ENCODE results near the gene VSIG1. TPM values are rescaled to one million over a fixed set of nuclear protein-coding genes. Genes with fewer than 3 reads are reported as not detected.

Gene VSIG1
- total RNA-seq, 5 donors from 2014 or later (not counting 1 experiment from before 2014, with no cell fraction given) = 24.6 to 34.4 (median 32.7) TPM

DNA sequence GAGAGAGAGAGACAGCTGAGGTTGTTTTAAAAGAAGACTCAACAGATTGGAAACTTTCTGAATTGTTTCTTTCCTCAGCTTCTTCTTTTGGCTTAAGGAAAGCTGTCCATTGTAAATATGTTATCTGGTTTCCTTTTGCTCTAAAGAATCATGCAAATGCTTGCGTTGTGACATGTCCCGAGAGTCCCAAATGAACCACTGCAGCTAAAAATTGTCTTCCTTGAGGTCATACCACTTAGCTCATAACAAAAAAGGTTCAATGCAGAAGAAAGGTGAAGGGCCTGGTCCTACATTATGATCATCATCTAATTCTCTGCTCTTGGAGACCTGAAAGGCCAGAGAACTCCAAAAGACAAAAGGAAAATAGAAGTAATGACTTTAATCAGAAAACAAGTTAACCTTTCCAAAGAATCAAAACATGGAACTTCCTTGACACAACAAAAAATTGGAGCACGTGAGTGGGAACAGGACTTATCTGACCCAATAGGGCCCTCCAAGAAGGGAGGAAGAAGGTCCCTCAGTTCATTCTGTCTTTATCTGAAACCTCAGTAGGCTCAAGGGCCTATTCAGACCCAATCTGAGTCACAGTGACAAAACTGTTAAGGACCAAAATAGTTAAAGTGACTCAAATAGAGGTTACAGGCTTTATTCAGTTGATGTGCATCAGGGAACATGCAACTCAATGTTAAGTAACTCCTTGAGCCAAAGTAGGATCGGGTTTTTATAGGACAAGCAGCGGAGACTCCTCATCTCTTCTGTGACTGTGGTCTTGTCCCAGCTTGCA lies 14.7 kb upstream of the VSIG1 start:
- peaks cover 51 to 78% (median 71%) of the 10 kb centered on the region in 3 donors for H3K4me1 Mint-ChIP-seq
- POLR2A ChIA-PET = no interaction called here
- DNase-seq (no peak), ATAC-seq (replicated peaks in 1 of 4) (no peak)
- Histone ChIP-seq H3K4me1 (ENCODE audit: control insufficient read depth in 1 of 2, extremely low read depth in 1 of 2, insufficient read depth in 2 of 2, low read length in 2 of 2) (peaks cover 0 to 7% of the 10 kb centered on the region in 2 experiments), H3K36me3 (ENCODE audit: control insufficient read depth in 2 of 2, extremely low read depth in 1 of 2, insufficient read depth in 1 of 2, low read length in 1 of 2) (no peaks in the 10 kb centered on the region), H3K27me3 (replicated peaks in 1 of 2; ENCODE audit: control insufficient read depth in 2 of 2, extremely low read depth in 1 of 2, insufficient read depth in 2 of 2, low read length in 1 of 2) (no peaks in the 10 kb centered on the region), H3K9me3 (no peaks in the 10 kb centered on the region), H3K4me3 (ENCODE audit: control insufficient read depth in 1 of 2, extremely low read depth in 1 of 2, low read length in 1 of 2) (no peak overlapping the region), H3K27ac (ENCODE audit: low read length) (no peak overlapping the region)
- H3K36me3 Mint-ChIP-seq = no peaks in the 10 kb centered on the region
- no peaks in the 10 kb centered on the region for H3K9me3 Mint-ChIP-seq
- H3K27ac Mint-ChIP-seq = no peak overlapping the region
- CTCF ChIA-PET = no interaction called here
- no CpG with 5 or more reads among the region's 5 CpGs for WGBS (ENCODE audit: insufficient coverage)
- peaks cover 0 to 12% of the 10 kb centered on the region in 2 donors for H3K27me3 Mint-ChIP-seq
- no peak overlapping the region for H3K4me3 Mint-ChIP-seq

DNA sequence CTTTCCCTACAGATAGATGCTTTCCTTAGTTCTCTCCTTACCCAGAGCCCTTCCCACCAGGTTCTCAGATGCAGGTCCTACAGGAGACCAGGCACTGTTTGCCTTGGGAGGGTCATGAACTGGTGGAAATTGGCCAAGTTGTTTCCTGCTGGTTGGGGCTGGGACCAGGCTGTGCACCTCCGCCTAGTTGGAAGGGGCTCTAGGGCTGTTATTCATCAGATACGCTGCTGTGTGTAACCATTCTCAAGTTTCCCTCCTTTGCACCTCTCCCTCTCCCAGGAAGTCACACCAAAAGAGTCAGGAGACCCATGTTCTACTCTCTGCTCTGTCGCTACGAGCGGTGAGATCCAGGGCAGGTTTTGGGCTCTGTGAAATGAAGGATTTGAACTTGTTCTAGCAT lies 11.9 kb upstream of the VSIG1 start:
- WGBS (ENCODE audit: insufficient coverage) = no CpG with 5 or more reads among the region's 5 CpGs
- no peak overlapping the region for H3K27ac Mint-ChIP-seq

DNA sequence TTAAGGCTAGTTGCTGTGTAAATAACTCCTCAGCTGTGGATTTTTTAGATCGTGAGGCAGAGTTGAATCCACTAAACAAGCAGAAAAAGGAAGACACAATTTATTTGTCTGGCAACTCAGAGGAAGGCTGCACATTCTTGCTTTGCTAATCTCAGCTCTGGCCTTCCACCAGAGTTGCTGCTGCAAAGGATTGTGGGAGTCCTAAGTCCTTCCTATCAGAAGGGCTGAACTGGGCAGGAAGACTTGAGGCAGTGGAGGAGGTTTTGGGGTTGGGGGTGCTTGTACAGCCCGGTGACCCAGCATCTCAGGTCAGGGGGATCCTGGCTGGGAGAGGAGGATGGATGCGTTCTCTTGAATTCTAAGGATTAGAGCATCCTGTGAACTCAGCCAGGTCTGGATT lies 11.0 kb upstream of the VSIG1 start:
- POLR2A ChIA-PET = interaction anchor here in 1 of 2 donors (0.6 kb wide), 1 partner anchor 107 kb away, joined by 6 read pairs; no protein-coding TSS in a partner anchor
- Mint-ChIP-seq H3K9me3 (no peaks in the 10 kb centered on the region), H3K36me3 (peaks cover 12% of the 10 kb centered on the region), H3K27ac (no peak overlapping the region), H3K27me3 (peaks cover 0 to 19% of the 10 kb centered on the region in 2 donors), H3K4me3 (no peak overlapping the region), H3K4me1 (peaks cover 54 to 78% (median 75%) of the 10 kb centered on the region in 3 donors)
- H3K4me1 ChIP-seq (ENCODE audit: control insufficient read depth in 1 of 2, extremely low read depth in 1 of 2, insufficient read depth in 2 of 2, low read length in 2 of 2) = peaks cover 0 to 7% of the 10 kb centered on the region in 2 experiments
- H3K4me3 ChIP-seq (ENCODE audit: control insufficient read depth in 1 of 2, extremely low read depth in 1 of 2, low read length in 1 of 2) = no peak overlapping the region
- no peaks in the 10 kb centered on the region for H3K27me3 ChIP-seq (replicated peaks in 1 of 2; ENCODE audit: control insufficient read depth in 2 of 2, extremely low read depth in 1 of 2, insufficient read depth in 2 of 2, low read length in 1 of 2)
- H3K27ac ChIP-seq (ENCODE audit: low read length) = no peak overlapping the region
- WGBS (ENCODE audit: insufficient coverage) = 100% methylated on average over 1 of the region's 3 CpGs
- CTCF ChIA-PET = no interaction called here
- no peak for DNase-seq
- no peak for ATAC-seq (replicated peaks in 1 of 4)
- no peaks in the 10 kb centered on the region for H3K36me3 ChIP-seq (ENCODE audit: control insufficient read depth in 2 of 2, extremely low read depth in 1 of 2, insufficient read depth in 1 of 2, low read length in 1 of 2)
- H3K9me3 ChIP-seq = no peaks in the 10 kb centered on the region

More for the DNA sequence above, 11.9 kb upstream of the VSIG1 start:
- Histone ChIP-seq H3K27ac (ENCODE audit: low read length) (no peak overlapping the region), H3K27me3 (replicated peaks in 1 of 2; ENCODE audit: control insufficient read depth in 2 of 2, extremely low read depth in 1 of 2, insufficient read depth in 2 of 2, low read length in 1 of 2) (no peaks in the 10 kb centered on the region), H3K36me3 (ENCODE audit: control insufficient read depth in 2 of 2, extremely low read depth in 1 of 2, insufficient read depth in 1 of 2, low read length in 1 of 2) (no peaks in the 10 kb centered on the region), H3K9me3 (no peaks in the 10 kb centered on the region), H3K4me3 (ENCODE audit: control insufficient read depth in 1 of 2, extremely low read depth in 1 of 2, low read length in 1 of 2) (no peak overlapping the region), H3K4me1 (ENCODE audit: control insufficient read depth in 1 of 2, extremely low read depth in 1 of 2, insufficient read depth in 2 of 2, low read length in 2 of 2) (peaks cover 0 to 7% of the 10 kb centered on the region in 2 experiments)
- DNase-seq (no peak), ATAC-seq (replicated peaks in 1 of 4) (no peak)
- Mint-ChIP-seq H3K4me3 (no peak overlapping the region), H3K27me3 (peaks cover 0 to 19% of the 10 kb centered on the region in 2 donors), H3K9me3 (no peaks in the 10 kb centered on the region), H3K36me3 (peaks cover 7% of the 10 kb centered on the region), H3K4me1 (peaks cover 55 to 80% (median 73%) of the 10 kb centered on the region in 3 donors)
- POLR2A ChIA-PET = interaction anchor here in 1 of 2 donors (0.6 kb wide), 1 partner anchor 106 kb away, joined by 6 read pairs; no protein-coding TSS in a partner anchor
- CTCF ChIA-PET = no interaction called here

GRCh38 chrX:108034725-108035124 lies 10.1 kb upstream of the VSIG1 start:
- ATAC-seq (replicated peaks in 1 of 4) (no peak), DNase-seq (no peak)
- H3K4me3 Mint-ChIP-seq = no peak overlapping the region
- H3K36me3 Mint-ChIP-seq = peaks cover 12% of the 10 kb centered on the region
- H3K27me3 Mint-ChIP-seq = peaks cover 0 to 19% of the 10 kb centered on the region in 2 donors
- no peaks in the 10 kb centered on the region for H3K27me3 ChIP-seq (replicated peaks in 1 of 2; ENCODE audit: control insufficient read depth in 2 of 2, extremely low read depth in 1 of 2, insufficient read depth in 2 of 2, low read length in 1 of 2)
- H3K27ac Mint-ChIP-seq = no peak overlapping the region
- CTCF ChIA-PET = no interaction called here
- H3K4me3 ChIP-seq (ENCODE audit: control insufficient read depth in 1 of 2, extremely low read depth in 1 of 2, low read length in 1 of 2) = no peak overlapping the region
- H3K36me3 ChIP-seq (ENCODE audit: control insufficient read depth in 2 of 2, extremely low read depth in 1 of 2, insufficient read depth in 1 of 2, low read length in 1 of 2) = no peaks in the 10 kb centered on the region
- H3K27ac ChIP-seq (ENCODE audit: low read length) = no peak overlapping the region
- H3K9me3 Mint-ChIP-seq = no peaks in the 10 kb centered on the region
- no peaks in the 10 kb centered on the region for H3K9me3 ChIP-seq
- peaks cover 0 to 7% of the 10 kb centered on the region in 2 experiments for H3K4me1 ChIP-seq (ENCODE audit: control insufficient read depth in 1 of 2, extremely low read depth in 1 of 2, insufficient read depth in 2 of 2, low read length in 2 of 2)
- peaks cover 52 to 75% (median 73%) of the 10 kb centered on the region in 3 donors for H3K4me1 Mint-ChIP-seq
- no CpG with 5 or more reads among the region's 3 CpGs for WGBS (ENCODE audit: insufficient coverage)
- POLR2A ChIA-PET = no interaction called here

- H3K4me1 Mint-ChIP-seq = peaks cover 45 to 68% (median 58%) of the 10 kb centered on the region in 3 donors
- H3K27me3 Mint-ChIP-seq = peaks cover 0 to 19% of the 10 kb centered on the region in 2 donors
- H3K27ac Mint-ChIP-seq = no peak overlapping the region
- ChIA-PET CTCF (no interaction called here), POLR2A (no interaction called here)
- H3K36me3 Mint-ChIP-seq = peaks cover 12% of the 10 kb centered on the region
- no peak overlapping the region for H3K4me3 ChIP-seq (ENCODE audit: control insufficient read depth in 1 of 2, extremely low read depth in 1 of 2, low read length in 1 of 2)
- DNase-seq (no peak), ATAC-seq (replicated peaks in 1 of 4) (no peak)
- peaks cover 0 to 7% of the 10 kb centered on the region in 2 experiments for H3K4me1 ChIP-seq (ENCODE audit: control insufficient read depth in 1 of 2, extremely low read depth in 1 of 2, insufficient read depth in 2 of 2, low read length in 2 of 2)
- no peak overlapping the region for H3K4me3 Mint-ChIP-seq
- H3K36me3 ChIP-seq (ENCODE audit: control insufficient read depth in 2 of 2, extremely low read depth in 1 of 2, insufficient read depth in 1 of 2, low read length in 1 of 2) = no peaks in the 10 kb centered on the region
- H3K27ac ChIP-seq (ENCODE audit: low read length) = no peak overlapping the region
- no peaks in the 10 kb centered on the region for H3K27me3 ChIP-seq (replicated peaks in 1 of 2; ENCODE audit: control insufficient read depth in 2 of 2, extremely low read depth in 1 of 2, insufficient read depth in 2 of 2, low read length in 1 of 2)
- WGBS (ENCODE audit: insufficient coverage) = no CpG with 5 or more reads among the region's 4 CpGs
- H3K9me3 Mint-ChIP-seq = no peaks in the 10 kb centered on the region
- H3K9me3 ChIP-seq = no peaks in the 10 kb centered on the region
These were observed 8.4 kb upstream of the VSIG1 start for GRCh38 chrX:108036298-108036973.

- H3K4me3 ChIP-seq (ENCODE audit: control insufficient read depth in 1 of 2, extremely low read depth in 1 of 2, low read length in 1 of 2) = no peak overlapping the region
- POLR2A ChIA-PET = interaction anchor here in 1 of 2 donors (0.6 to 0.7 kb wide), 2 partner anchors 13 to 117 kb away, joined by 3 read pairs; no protein-coding TSS in a partner anchor
These were observed 4.8 kb downstream of the VSIG1 start for GRCh38 chrX:108049649-108050048.

More at GRCh38 chrX:108049649-108050048, 4.8 kb downstream of the VSIG1 start:
- WGBS (ENCODE audit: insufficient coverage) = no CpG with 5 or more reads among the region's 1 CpG
- Mint-ChIP-seq H3K27me3 (peaks cover 0 to 6% of the 10 kb centered on the region in 2 donors), H3K4me3 (no peak overlapping the region), H3K9me3 (no peaks in the 10 kb centered on the region), H3K36me3 (no peaks in the 10 kb centered on the region), H3K4me1 (peaks cover 3 to 16% (median 13%) of the 10 kb centered on the region in 3 donors), H3K27ac (no peak overlapping the region)
- Histone ChIP-seq H3K27me3 (replicated peaks in 1 of 2; ENCODE audit: control insufficient read depth in 2 of 2, extremely low read depth in 1 of 2, insufficient read depth in 2 of 2, low read length in 1 of 2) (no peaks in the 10 kb centered on the region), H3K27ac (ENCODE audit: low read length) (no peak overlapping the region), H3K36me3 (ENCODE audit: control insufficient read depth in 2 of 2, extremely low read depth in 1 of 2, insufficient read depth in 1 of 2, low read length in 1 of 2) (no peaks in the 10 kb centered on the region), H3K4me1 (ENCODE audit: control insufficient read depth in 1 of 2, extremely low read depth in 1 of 2, insufficient read depth in 2 of 2, low read length in 2 of 2) (no peaks in the 10 kb centered on the region), H3K9me3 (no peaks in the 10 kb centered on the region)
- CTCF ChIA-PET = no interaction called here
- DNase-seq (no peak), ATAC-seq (replicated peaks in 1 of 4) (no peak)
